ACHN (cell line): ENCODE results near the gene ZBTB17.
"Not testable (repeated sequence)": the region's sequence is repeated elsewhere in the genome, so short reads cannot be mapped to it uniquely, and the experiment has no call there.

ENCODE experiments used
- DNase-seq: peaks from one replicate; pipeline ENCODE4 v3.0.0-alpha.2; 2015
- in situ Hi-C: cut with HindIII; loops from 2 replicates; pipeline ENCODE4 v1.10.0; 2017; ENCODE audit warnings: low sequenced_read_pairs, low pct_ligation_motif_present, low pct_unique_long_range_greater_than_20kb

The ZBTB17 gene

DNA sequence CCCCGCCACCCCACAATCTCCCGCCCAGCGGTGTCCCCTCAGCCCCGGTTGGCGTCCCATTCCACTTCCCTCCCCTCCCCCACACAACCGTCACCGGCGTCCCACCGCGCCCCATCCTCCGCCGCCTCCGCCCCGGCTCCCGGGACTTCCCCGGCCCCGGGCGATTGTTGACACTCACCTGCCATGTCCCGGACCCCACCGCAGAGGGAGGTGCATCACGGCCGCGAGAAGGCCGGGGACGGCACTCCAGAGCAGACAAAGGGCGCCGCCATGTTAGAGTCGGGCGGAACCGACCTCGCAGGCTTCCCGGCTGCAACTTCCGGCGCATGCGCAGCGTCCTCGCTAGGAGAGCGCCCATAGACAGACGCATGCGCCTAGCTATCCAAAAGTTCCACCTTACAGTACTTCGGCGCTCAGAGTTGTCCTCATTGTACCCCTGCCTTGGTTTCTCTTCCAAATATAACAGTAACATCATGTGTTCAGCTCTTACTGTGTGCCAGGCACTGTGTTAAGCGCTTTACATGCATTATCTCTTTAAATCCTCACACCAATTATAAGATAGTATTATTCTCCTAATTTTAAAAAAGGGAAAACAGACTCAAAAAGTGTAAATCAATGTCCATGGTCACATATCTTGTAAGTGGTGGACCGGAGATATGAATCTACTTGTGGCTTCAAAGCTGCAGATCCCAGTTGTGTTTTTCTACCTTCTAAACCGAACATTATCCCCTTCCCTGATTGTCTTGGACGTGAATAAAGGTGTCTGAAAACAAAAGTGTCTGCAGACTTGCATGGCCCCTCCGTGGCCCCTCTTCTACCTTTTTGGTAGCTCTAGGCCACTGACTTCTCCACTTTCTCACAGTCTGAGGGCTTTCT is at the start of gene ZBTB17:
Gene ZBTB17 (minus strand): TSS at position 297 of the 876 bp plus-strand sequence. CDS start 27,606 bp downstream, outside the sequence.
- in situ Hi-C loops, result no loop called here
- DNase-seq, result peak; percentile 91

DNA sequence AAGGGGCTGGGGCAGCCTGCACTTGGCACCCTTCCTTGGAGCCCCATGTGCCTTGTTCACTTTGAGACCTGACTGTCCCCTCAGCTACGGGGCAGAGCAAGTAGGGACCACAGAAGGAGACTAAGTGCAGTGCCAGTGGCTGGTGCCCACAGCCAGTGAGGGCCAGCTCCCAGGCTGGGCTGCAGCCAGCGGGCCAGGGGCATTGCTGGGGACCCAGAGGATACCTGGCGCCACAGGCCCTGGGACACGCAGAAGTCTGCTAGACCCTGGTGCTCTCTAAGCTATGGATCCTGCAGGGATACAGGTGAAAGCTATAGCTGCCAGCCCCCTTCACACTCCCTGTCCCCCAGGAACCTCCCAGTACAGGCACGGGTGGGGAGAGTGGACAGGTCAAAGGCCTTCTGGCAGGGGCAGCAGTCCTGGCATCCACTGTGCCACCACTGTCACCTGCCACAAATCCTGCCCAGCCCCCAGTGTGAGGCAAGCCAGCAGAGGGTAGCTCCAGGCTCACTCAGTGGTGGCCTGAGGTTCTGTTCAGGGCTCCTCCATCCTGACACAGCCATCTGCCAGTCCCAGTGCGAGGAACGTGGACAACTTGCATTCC is 47.3 kb upstream of the ZBTB17 start:
- DNase-seq, result no peak
- in situ Hi-C loops, result no loop called here

DNA sequence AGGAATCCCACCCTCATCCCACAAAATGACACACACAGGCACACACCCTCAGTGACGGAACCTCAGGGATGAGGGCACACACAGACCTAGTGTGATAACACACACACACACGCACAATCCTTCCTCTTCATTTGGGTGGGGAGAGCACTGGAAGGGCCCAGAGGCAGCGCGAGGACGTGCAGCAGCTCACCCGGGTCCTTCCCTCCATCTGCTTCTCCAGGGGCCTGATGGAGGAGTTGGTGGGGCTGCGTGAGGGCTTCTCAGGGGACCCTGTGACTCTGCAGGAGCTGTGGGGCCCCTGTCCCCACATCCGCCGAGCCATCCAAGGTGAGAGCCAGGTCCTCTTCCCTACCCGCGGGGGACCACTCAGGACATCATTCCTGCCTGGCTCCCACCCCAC is 46.5 kb upstream of the ZBTB17 start:
- in situ Hi-C loops, result no loop called here
- no peak for DNase-seq

- in situ Hi-C loops, result no loop called here
- no peak for DNase-seq
Observed at GRCh38 chr1:16021681-16022080, 45.8 kb upstream of the ZBTB17 start, which contains the start of gene CLCNKA. CLCNKA (plus strand) TSS chr1:16022036; CDS start chr1:16022620, 584 bp downstream.

DNA sequence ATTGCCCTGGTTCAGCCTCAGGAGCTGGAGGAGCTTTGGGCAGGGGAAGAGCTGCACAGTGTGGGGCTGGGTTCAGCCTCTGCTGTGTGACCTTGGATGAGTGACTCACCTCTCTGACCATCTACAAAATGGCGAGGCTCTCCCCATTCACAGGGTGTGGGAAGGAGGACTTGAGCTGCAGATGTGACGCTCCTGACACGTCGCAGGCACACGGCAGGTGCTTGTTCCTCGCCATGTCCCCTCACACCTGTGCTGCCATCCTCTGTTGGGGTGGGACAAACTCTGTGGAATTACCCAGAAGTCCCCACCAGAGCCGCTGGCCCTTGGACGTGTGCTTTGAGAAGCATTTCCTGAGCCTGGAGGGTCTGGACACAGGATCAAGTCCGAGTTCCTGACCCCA is 45.0 kb upstream of the ZBTB17 start:
- in situ Hi-C loops, DNase-seq: not testable (repeated sequence)

DNA sequence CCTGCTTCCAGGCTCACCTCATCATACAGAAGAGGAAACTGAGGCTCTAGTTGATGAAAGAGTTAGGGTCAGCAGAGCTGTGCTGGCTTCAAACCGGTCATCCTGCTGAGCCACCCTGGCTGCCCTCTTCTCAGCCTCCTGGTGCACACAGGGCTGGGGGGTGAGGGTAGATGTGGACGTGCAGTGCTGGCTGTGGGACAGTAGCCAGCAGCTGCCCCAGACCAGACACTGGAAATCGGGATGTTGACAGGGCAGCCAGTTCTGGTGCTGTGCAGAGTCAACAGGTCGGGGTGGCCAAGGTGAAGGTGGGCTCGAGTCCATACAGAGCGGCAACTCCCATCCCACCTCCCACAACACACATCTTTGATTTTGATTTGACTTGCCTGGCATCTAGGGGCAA is 44.4 kb upstream of the ZBTB17 start:
- no peak for DNase-seq
- in situ Hi-C loops, result no loop called here

DNA sequence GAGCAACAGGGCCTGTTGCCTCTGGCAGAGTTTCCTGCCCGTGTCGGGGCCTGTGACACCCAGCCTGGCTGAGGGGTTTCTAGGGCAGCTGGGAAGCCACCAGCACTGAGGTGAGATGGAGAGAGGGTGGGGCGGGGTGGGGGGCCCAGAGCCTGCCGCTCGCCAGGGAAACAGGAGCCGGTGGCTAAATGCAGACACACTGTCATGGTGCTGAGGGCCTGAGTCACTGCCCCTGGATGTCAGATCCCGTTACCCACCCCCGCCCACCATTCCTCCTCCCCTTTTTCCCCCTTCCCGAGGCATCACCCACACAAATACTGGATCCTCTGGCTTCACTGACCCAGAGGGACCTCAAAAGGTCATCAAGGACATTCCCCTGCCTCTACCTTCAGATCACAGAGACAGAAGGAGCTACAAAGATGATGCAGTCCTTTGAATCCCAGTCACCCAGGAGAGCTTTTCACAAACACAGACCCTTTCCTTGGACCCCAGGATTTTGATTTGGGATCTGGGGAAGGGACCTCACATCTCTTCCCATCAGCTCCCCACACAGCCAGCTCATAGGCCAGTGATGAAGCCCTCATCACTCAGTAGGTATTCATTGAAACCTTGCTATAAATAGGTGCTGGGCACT is 43.9 kb upstream of the ZBTB17 start:
- in situ Hi-C loops, result no loop called here
- no peak for DNase-seq

- no peak for DNase-seq
Observed at GRCh38 chr1:16018749-16019643, 43.1 kb upstream of the ZBTB17 start.

GRCh38 chr1:16018308-16018707 is 42.4 kb upstream of the ZBTB17 start:
- in situ Hi-C loops, result no loop called here
- no peak for DNase-seq

More at GRCh38 chr1:16018749-16019643, 43.1 kb upstream of the ZBTB17 start:
- in situ Hi-C loops, result no loop called here

DNA sequence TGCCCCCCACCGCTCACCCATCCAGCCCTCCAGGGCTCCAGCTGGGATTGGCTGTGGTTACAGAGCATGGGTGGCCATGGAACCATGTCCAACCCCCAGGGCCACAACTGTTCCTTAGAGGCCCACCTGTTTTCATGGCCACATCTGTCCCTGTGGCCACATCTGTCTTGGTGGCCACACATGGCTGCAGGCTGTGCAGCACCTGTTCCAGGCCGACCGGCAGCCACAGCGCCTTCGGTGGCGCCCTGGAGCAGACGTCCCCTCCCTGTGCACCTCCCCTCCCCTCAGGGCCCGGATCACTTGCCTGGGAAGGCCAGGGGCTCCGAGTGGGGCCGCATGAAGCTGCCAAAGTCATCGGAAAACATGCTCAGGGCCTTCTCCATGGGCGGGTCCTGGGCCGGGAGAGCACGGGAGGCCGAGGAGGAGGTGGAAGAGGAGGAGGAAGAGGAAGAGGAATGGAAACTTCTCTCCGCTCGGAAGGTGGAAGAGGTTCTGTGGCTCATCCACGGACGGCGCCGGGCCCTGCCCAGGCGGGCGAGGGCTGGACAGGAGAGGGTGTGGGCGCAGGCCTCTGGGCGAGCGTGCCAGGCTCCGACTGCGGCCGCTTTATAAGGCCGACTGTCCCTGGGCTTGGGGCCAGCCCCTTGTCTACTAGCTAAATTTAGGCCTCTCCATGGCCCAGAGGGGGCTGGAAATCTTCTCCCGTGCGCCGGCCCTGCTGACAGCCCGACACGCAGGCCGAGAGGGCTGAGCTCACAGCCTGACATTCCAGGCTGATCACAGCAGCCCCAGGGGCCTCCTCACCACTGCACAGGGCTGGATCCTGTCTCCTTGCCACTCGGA is 41.8 kb upstream of the ZBTB17 start, which contains the start of gene HSPB7:
Gene HSPB7 (minus strand): TSS at position 583 of the 843 bp plus-strand sequence. CDS start 80 bp downstream, at position 503.
- in situ Hi-C loops, result no loop called here
- DNase-seq, result no peak

- no peak for DNase-seq
- in situ Hi-C loops, result no loop called here
Observed at GRCh38 chr1:16017076-16017460, 41.2 kb upstream of the ZBTB17 start.

- DNase-seq, result no peak
- in situ Hi-C loops, result no loop called here
Observed at GRCh38 chr1:16015960-16016901, 40.3 kb upstream of the ZBTB17 start.

DNA sequence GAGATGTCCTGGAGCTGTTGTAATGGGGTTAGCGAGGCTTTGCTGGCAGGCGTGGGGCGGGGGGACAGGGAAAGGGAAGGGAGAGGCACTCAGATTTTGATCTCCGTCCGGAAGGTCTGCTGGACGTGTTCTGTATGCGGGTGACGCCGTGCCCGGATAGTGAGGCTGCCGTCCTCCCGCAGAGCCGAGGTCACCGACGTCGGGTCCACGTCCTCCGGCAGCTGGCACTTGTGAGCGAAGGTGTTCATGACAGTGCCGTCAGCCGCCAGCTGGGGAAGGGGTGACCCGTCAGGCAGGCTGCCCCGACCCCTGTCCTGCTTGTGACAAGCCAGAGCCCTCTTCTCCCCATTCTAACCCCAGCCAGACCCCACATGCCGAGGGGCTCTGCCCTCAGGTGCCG is 39.6 kb upstream of the ZBTB17 start:
- in situ Hi-C loops, result no loop called here
- DNase-seq, result no peak

GRCh38 chr1:16014509-16015482 is 38.9 kb upstream of the ZBTB17 start:
- in situ Hi-C loops, result no loop called here
- DNase-seq, result no peak

- no peak for DNase-seq
- in situ Hi-C loops, result no loop called here
Observed at GRCh38 chr1:16013908-16014258, 38.0 kb upstream of the ZBTB17 start.
